GM21825 (cell line): ENCODE results near the gene GMDS.

ENCODE experiments used
- ATAC-seq: cut with Tn5 transposase; IDR thresholded peaks from one replicate; pipeline ENCODE4 v1.9.1; 2021; ENCODE audit warnings: mild to moderate bottlenecking, moderate library complexity; ENCODE audit not compliant: unreplicated experiment

The GMDS gene

GRCh38 chr6:2245103-2245876 lies at the start of gene GMDS:
TSS of gene GMDS (minus strand) at chr6:2245605.
- peak; percentile 88 for ATAC-seq

GRCh38 chr6:2285510-2285909 lies 40.1 kb upstream of the GMDS start:
- ATAC-seq, result no peak

- no peak for ATAC-seq
Measured at GRCh38 chr6:2275892-2276242, 30.5 kb upstream of the GMDS start.

DNA sequence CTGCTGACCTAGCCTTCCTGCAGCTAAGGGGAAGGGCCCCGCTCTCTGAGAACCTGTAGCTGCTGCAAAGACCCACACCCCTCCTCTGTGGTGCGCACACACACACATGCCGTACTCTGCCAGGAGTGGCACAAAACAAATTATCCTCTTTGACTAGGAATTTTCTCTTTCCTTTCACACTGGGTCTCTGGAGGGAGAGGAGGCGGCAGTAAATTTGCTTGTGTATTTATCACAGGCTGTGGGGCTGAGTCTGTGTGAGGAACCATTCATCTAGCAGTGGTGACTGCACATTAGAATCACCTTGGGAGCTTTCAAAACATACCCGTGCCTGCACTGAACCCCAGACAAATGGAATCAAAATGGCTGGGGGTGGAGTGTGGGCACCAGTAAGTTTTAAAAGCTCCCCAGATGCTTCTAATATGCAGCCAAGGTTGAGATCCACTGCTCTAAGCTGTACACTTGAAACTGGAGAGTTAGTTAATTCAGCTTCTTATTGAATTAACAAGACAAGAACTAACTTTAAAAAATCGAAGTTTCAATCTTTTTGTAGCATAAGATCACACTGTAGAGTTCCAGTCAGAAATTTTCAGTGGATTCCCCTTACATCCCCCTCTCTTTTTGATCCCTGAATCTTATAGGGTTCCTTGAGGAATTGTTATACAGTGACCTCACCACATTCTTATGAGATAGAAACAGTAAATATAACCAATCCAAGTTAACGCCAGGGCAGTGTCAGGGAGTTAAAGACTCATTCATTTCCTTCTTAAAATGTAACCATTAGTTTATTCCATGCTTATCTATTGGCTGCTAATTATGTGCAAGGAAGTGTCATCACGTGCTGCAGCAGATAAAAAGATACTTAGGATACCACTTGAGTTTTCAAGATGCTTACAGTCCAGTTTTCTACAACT lies 29.8 kb upstream of the GMDS start:
- no peak for ATAC-seq

GRCh38 chr6:2272696-2273095 lies 27.3 kb upstream of the GMDS start:
- no peak for ATAC-seq

- ATAC-seq, result no peak
Measured at GRCh38 chr6:2270054-2270453, 24.6 kb upstream of the GMDS start.

- ATAC-seq, result no peak
Measured at GRCh38 chr6:2266841-2267240, 21.4 kb upstream of the GMDS start.

DNA sequence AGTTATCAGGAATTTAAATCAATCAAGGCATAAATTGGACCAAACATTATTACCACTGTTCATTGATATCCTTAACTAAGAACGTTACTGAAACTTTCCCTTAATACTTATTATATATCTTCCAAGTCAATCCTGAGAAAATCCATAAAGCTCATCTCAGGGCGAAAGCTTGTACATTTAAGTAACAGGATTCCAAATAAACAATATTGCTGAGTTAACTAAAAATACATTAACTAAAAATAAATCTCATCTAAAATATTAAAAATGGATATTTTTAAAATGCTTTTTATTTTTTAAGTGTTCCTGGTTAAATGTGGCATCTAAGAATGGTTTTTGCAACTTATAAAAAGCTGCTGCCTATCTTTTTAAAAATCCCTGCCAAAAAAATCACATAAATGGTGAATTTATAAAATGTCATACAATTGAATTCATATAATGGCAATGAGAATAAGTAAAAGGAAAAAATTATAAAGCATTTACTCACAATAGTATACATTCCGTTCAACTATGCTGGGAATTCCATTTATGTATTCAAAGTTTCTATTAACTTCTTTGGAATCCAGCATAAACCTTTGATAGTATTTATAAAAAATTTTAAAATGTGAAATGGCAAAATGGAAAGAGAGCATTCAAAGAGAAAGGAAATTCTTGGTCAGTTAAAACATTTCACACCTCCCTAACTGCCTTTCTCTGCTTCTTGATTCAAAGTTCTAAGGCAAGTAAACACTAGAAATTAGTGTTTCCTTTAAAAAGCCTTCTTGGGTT lies 20.8 kb upstream of the GMDS start:
- ATAC-seq, result no peak

GRCh38 chr6:2264932-2265331 lies 19.5 kb upstream of the GMDS start:
- ATAC-seq, result no peak

GRCh38 chr6:2263896-2264295 lies 18.5 kb upstream of the GMDS start:
- no peak for ATAC-seq

DNA sequence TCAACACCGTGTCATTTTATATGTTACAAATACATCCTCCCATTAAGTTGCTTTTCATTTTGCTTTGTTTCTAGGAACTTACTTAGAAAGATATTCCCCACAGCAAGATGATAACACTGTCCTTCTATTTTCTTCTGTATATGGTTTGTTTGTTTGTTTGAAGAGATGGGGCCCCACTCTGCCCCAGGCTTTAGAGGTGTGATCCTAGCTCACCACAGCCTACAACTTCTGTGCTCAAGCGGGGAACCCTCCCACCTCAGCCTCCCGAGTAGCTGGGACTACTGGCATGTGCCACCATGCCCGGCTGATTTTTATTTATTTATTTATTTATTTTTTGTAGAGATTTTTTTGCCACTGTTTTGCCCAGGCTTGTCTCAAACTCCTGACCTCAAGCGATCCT lies 14.2 kb upstream of the GMDS start:
- no peak for ATAC-seq

DNA sequence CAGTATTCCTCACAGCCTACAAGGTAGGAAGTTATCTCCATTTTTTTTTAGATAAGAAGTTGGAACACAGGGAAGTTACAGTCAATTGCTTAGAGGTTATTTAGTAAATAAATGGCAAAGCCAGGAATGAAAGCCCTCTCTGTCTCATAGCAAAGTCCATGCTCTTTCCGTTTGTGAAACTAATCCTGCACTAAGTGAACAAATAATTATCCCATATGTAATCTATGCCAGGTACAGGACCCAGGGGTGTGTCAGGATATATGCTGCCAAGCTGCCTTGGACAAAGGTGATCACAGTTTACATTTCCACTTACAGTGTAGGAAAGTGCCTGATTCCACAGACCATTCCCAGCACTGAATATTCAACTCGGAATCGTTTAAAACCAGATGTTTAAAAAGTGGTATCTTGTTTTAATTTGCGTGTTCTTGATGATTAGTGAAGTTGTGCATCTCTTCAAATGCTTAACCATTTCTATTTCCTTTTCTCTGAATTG lies 13.6 kb upstream of the GMDS start:
- no peak for ATAC-seq

GRCh38 chr6:2258112-2258511 lies 12.7 kb upstream of the GMDS start:
- ATAC-seq, result no peak

GRCh38 chr6:2257363-2257762 lies 12.0 kb upstream of the GMDS start:
- ATAC-seq, result no peak

DNA sequence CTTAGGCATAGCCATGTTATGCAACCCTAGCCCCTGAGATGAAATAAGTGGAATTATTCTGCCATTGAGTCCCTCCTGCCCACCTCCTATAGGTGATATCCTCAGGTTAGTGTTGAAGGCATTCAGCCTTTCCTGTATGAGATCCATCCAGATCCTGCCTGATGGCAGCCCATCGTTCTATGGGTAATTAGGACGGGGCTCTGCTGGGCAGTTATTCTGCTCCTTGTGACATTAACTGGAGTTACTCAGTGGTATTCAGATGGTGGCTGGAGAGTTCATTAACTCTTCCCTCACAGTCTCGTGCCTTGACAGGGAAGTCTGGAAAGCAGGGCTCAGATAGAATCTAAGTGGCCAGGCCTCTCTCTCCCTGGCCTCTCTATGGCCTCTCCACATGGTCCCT lies 9.3 kb upstream of the GMDS start:
- ATAC-seq, result no peak

- no peak for ATAC-seq
Measured at GRCh38 chr6:2249126-2249525, 3.7 kb upstream of the GMDS start.

- no peak for ATAC-seq
Measured at GRCh38 chr6:2247664-2248063, 2.3 kb upstream of the GMDS start.

- ATAC-seq, result peak; percentile 25
Measured at GRCh38 chr6:2245877-2246863, 765 bp upstream of the GMDS start.

- peak; percentile 10 for ATAC-seq
Measured at GRCh38 chr6:2244261-2245102, 923 bp downstream of the GMDS start.
